ENCODE results near the gene SFT2D3. TPM values are rescaled to one million over a fixed set of nuclear protein-coding genes. Genes with fewer than 3 reads are reported as not detected.

SFT2D3 gene
- total RNA-seq, 1 experiment from 2014 or later = 3.1 TPM

GRCh38 chr2:127652786-127653357 is 48.4 kb upstream of the SFT2D3 start:
- DNase-seq (ENCODE audit: low read depth, low spot score) (no peak), ATAC-seq (no peak)
- Histone ChIP-seq H3K36me3 (ENCODE audit: control insufficient read depth in 1 of 2, insufficient read depth in 2 of 2, low read length in 2 of 2) (no peaks in the 10 kb centered on the region), H3K27ac (ENCODE audit: low read depth, low read length) (no peak overlapping the region), H3K9me3 (ENCODE audit: control insufficient read depth in 1 of 2, insufficient read depth in 1 of 2, low read depth in 1 of 2, low read length in 2 of 2) (no peaks in the 10 kb centered on the region), H3K27me3 (ENCODE audit: insufficient read depth, low read length) (no peaks in the 10 kb centered on the region), H4K20me1 (ENCODE audit: insufficient read depth) (no peaks in the 10 kb centered on the region), H3K4me2 (ENCODE audit: low read length) (no peak overlapping the region), H3K79me2 (ENCODE audit: insufficient read depth, low read length) (no peaks in the 10 kb centered on the region), H3K4me1 (ENCODE audit: control insufficient read depth in 1 of 2, insufficient read depth in 2 of 2, low read length in 2 of 2) (peaks cover 2 to 15% of the 10 kb centered on the region in 2 experiments; a peak in 3 of 4 replicates), H3K9me2 (ENCODE audit: insufficient read depth) (no peaks in the 10 kb centered on the region), H3K4me3 (replicated peaks in 1 of 2; ENCODE audit: low read depth in 1 of 2, low read length in 2 of 2) (no peak overlapping the region), H2AFZ (ENCODE audit: low read depth, low read length, poor library complexity, severe bottlenecking) (no peak overlapping the region), H3K9ac (ENCODE audit: low read length) (no peak overlapping the region)
- BruUV-seq (replicated peaks) = no TSS peak
- POLR2A ChIA-PET = no interaction called here
- TF ChIP-seq, protein P1, sequence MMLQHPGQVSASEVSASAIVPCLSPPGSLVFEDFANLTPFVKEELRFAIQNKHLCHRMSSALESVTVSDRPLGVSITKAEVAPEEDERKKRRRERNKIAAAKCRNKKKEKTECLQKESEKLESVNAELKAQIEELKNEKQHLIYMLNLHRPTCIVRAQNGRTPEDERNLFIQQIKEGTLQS (IDR thresholded peaks at IDR 0.05) = no peak
- no peak for TF ChIP-seq SRF (IDR thresholded peaks at IDR 0.05; ENCODE audit: low read depth)
- CTCF ChIA-PET = interaction anchor here (1.5 kb wide), 1 partner anchor 61 kb away, joined by 10 read pairs; no protein-coding TSS in a partner anchor
- RAD21 ChIA-PET (ENCODE audit: low non-redundant PET in 1 of 2, low total read pairs in 2 of 2, uncharacterized antibody in 2 of 2, unreplicated experiment in 2 of 2) = no interaction called here
- intact Hi-C loops (cut with micrococcal nuclease) = no loop called here

DNA sequence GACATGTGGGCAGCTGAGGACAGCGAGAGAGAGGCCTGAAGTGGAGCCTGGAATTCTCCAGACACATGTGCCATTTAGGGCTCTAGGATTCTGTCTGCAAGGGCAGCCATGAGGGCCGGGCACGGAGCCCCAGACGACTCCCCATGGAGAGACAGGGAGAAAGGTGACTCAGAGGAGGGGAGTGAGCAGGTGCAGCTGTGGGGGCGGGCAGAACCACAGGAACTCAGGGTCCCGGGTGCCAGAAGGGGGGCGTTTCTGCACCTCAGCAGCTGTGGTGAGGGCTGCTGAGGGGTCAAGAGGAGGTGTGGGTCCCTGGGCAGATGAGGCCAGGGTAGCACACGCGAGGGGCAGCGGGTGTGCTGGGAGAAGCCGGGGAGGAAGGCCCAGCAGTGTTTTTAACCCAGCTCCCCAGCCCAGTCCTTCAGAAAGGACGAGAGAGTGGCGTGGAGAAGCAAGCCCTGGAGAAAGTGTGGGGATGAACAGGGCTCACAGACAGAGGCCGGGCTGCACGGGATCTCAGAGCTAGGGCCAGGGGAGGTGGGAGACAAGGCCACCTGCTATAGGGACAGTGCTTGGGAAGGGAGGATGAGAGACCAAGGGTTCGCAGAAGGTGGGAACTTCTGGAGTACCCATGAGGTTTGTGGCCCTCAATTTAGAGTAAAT is 47.7 kb upstream of the SFT2D3 start:
- CTCF ChIA-PET = interaction anchor here (1.5 kb wide), 1 partner anchor 62 kb away, joined by 10 read pairs; no protein-coding TSS in a partner anchor
- Histone ChIP-seq H4K20me1 (ENCODE audit: insufficient read depth) (no peaks in the 10 kb centered on the region), H3K4me3 (replicated peaks in 1 of 2; ENCODE audit: low read depth in 1 of 2, low read length in 2 of 2) (no peak overlapping the region), H2AFZ (ENCODE audit: low read depth, low read length, poor library complexity, severe bottlenecking) (no peak overlapping the region), H3K9me2 (ENCODE audit: insufficient read depth) (no peaks in the 10 kb centered on the region), H3K27me3 (ENCODE audit: insufficient read depth, low read length) (no peaks in the 10 kb centered on the region), H3K27ac (ENCODE audit: low read depth, low read length) (no peak overlapping the region), H3K36me3 (ENCODE audit: control insufficient read depth in 1 of 2, insufficient read depth in 2 of 2, low read length in 2 of 2) (no peaks in the 10 kb centered on the region), H3K9me3 (ENCODE audit: control insufficient read depth in 1 of 2, insufficient read depth in 1 of 2, low read depth in 1 of 2, low read length in 2 of 2) (no peaks in the 10 kb centered on the region), H3K79me2 (ENCODE audit: insufficient read depth, low read length) (no peaks in the 10 kb centered on the region), H3K9ac (ENCODE audit: low read length) (no peak overlapping the region), H3K4me1 (ENCODE audit: control insufficient read depth in 1 of 2, insufficient read depth in 2 of 2, low read length in 2 of 2) (peaks cover 0 to 8% of the 10 kb centered on the region in 2 experiments; a peak in 1 of 4 replicates), H3K4me2 (ENCODE audit: low read length) (no peak overlapping the region)
- no peak for TF ChIP-seq CEBPB (IDR thresholded peaks at IDR 0.05; ENCODE audit: low read depth)
- no peak for TF ChIP-seq EGR1 (IDR thresholded peaks at IDR 0.05; ENCODE audit: low read depth)
- TF ChIP-seq ZFX (IDR thresholded peaks at IDR 0.05) = no peak
- TF ChIP-seq SIN3A (IDR thresholded peaks at IDR 0.05; ENCODE audit: low read depth) = no peak
- TF ChIP-seq CBX3 (IDR thresholded peaks at IDR 0.05; ENCODE audit: low read depth) = no peak
- no peak for TF ChIP-seq RAD21 (IDR thresholded peaks at IDR 0.05; ENCODE audit: low read depth)
- TF ChIP-seq YY1 (IDR thresholded peaks at IDR 0.05; ENCODE audit: extremely low read depth, insufficient replicate concordance, low read depth, low read length) = no peak
- no peak for TF ChIP-seq MAX (IDR thresholded peaks at IDR 0.05)
- ATAC-seq (no peak), DNase-seq (ENCODE audit: low read depth, low spot score) (no peak)
- RAD21 ChIA-PET (ENCODE audit: low non-redundant PET in 1 of 2, low total read pairs in 2 of 2, uncharacterized antibody in 2 of 2, unreplicated experiment in 2 of 2) = no interaction called here
- POLR2A ChIA-PET = no interaction called here
- no TSS peak for BruUV-seq (replicated peaks)
- intact Hi-C loops (cut with micrococcal nuclease) = no loop called here

Data from HCT116 (cell line).